Measurements from ENCODE around the gene BTBD9. TPM values are rescaled to one million over a fixed set of nuclear protein-coding genes. Genes with fewer than 3 reads are reported as not detected.

The BTBD9 gene
- total RNA-seq, 1 donor from 2014 or later: 47.9 TPM

DNA sequence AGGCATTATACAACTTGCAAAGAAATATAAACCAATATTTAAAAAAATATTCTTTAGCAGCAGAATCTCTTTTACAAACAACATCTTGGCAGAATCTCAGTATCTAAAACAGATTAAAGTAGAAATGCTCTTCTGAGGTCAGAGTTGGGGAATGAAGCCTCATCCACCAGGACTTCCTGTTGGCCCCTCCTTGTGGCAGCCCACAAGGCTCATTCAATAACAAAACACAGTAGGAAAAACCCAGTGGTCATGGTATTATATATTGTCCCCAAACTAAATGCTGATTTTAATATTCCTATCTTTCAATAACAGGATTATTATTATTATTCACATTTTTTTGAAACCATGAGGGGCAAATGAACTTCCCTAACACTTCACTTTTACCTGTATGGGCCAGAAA, 368.6 kb downstream of the BTBD9 start:
- TF ChIP-seq, protein P1, sequence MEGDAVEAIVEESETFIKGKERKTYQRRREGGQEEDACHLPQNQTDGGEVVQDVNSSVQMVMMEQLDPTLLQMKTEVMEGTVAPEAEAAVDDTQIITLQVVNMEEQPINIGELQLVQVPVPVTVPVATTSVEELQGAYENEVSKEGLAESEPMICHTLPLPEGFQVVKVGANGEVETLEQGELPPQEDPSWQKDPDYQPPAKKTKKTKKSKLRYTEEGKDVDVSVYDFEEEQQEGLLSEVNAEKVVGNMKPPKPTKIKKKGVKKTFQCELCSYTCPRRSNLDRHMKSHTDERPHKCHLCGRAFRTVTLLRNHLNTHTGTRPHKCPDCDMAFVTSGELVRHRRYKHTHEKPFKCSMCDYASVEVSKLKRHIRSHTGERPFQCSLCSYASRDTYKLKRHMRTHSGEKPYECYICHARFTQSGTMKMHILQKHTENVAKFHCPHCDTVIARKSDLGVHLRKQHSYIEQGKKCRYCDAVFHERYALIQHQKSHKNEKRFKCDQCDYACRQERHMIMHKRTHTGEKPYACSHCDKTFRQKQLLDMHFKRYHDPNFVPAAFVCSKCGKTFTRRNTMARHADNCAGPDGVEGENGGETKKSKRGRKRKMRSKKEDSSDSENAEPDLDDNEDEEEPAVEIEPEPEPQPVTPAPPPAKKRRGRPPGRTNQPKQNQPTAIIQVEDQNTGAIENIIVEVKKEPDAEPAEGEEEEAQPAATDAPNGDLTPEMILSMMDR (IDR thresholded peaks at IDR 0.05): no peak
- no peaks in the 10 kb centered on the region for H3K36me3 ChIP-seq
- no peaks in the 10 kb centered on the region for H3K27me3 ChIP-seq
- H3K9me3 ChIP-seq: no peaks in the 10 kb centered on the region
- no peak overlapping the region for H3K4me3 ChIP-seq
- ATAC-seq (no peak), DNase-seq (no peak)
- intact Hi-C loops (cut with DNase I): no loop called here
- H3K4me1 ChIP-seq: peaks cover 5% of the 10 kb centered on the region
- H3K27ac ChIP-seq: no peak overlapping the region

DNA sequence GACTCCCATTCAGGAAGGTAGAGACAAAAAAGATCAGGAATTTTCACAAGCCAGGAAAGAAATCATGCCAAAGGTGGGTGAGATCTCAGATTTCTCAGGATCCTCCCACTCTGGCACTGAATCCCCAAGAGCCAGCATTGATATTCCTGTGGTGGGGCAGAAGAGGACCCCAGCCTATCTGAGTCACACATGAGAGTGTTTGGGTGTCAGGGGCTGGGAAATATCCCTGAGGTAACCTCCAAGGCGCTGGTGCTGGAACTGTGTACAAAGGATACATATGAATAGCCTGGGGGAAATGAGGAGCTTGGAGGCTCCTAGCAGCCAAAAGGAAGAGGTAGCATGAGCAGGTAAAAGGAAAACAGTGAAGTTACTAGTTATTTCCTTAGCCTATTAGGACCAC, 369.4 kb downstream of the BTBD9 start:
- TF ChIP-seq, protein P1 (IDR thresholded peaks at IDR 0.05): no peak
- intact Hi-C loops (cut with DNase I): no loop called here
- Histone ChIP-seq H3K4me3 (no peak overlapping the region), H3K4me1 (peaks cover 5% of the 10 kb centered on the region), H3K27me3 (no peaks in the 10 kb centered on the region), H3K27ac (no peak overlapping the region), H3K9me3 (no peaks in the 10 kb centered on the region), H3K36me3 (no peaks in the 10 kb centered on the region)
- ATAC-seq: no peak
- no peak for DNase-seq

DNA sequence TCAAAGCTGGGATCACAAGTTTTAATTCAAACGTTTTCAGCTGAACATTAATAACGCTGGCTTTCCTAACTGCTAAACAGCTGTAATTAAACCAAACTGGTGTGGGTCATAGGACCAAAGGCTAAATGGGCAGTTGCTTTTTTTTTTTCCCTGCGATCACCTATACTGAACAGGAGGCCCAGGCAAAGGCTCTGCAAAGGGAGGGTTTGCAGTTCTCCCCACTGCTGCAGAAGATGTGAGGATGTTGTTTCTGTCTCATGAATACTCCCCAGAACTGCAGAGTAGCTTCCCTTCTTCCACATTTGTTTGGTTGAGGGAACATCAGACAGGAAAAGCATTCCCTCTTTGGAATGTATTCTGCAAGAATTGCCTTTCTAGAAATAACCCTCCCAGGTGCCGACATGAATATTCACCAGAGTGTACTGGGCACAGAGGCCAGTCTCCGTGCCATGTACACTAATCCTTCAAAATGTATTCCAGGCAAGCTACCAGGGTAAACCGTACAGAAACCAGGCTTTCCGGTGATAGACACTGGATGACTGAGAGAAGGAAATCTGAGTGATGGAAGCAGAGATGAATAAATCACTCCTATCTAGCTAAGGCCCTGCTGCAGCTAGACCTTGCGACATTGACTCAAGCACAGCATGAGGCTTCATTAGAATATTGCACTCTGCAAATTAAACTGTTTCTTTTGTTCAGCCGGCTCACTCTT, 370.1 kb downstream of the BTBD9 start:
- intact Hi-C loops (cut with DNase I): no loop called here
- DNase-seq: no peak
- H3K27ac ChIP-seq: no peak overlapping the region
- H3K27me3 ChIP-seq: no peaks in the 10 kb centered on the region
- H3K36me3 ChIP-seq: no peaks in the 10 kb centered on the region
- ATAC-seq: no peak
- TF ChIP-seq, protein P1 (IDR thresholded peaks at IDR 0.05): no peak
- no peak overlapping the region for H3K4me3 ChIP-seq
- no peaks in the 10 kb centered on the region for H3K9me3 ChIP-seq
- peaks cover 5% of the 10 kb centered on the region for H3K4me1 ChIP-seq

DNA sequence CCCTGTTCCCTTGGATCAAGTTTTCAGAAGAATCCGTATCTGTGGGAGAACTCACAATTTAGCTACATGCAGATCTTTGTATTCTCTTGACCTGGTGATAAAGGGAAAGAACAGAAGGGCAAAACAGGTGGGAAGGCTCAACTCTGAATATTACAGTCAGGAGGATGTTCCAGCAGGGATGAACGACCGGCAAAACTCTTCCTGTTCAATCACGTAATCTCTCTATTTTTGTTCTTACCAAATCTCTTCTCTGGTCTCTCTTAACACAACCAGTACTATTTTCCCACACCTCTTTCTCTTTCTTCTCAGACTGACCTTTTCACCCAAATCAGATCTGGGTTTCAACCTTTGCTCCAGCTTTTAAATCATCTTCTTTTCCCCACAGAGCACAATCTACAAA, 371.4 kb downstream of the BTBD9 start:
- Histone ChIP-seq H3K27me3 (no peaks in the 10 kb centered on the region), H3K4me1 (peaks cover 5% of the 10 kb centered on the region), H3K36me3 (no peaks in the 10 kb centered on the region), H3K27ac (no peak overlapping the region), H3K4me3 (no peak overlapping the region), H3K9me3 (no peaks in the 10 kb centered on the region)
- ATAC-seq: no peak
- DNase-seq: no peak
- TF ChIP-seq, protein P1 (IDR thresholded peaks at IDR 0.05): no peak
- intact Hi-C loops (cut with DNase I): no loop called here

DNA sequence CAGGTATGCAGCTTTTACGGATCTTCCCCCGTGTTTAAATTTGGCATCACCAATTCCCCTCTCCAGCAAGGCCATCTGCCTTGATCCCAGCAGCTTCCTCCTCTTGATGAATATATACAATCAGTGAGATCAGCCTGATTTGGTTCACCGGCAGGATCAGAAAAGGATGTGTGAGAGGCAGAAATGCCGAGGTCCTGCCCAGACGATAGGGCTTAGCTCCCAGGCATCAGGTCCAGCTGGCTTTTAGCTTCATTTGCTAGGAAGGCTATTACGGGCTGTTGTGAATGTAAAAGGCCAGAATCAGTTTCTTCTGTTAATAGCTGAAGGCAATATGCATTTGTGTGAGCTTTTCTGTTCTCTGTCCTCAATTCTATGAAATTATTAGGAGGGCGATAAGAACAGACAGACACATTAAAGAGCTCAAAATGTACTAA, 372.8 kb downstream of the BTBD9 start:
- TF ChIP-seq, protein P1 (IDR thresholded peaks at IDR 0.05): no peak
- Histone ChIP-seq H3K27ac (no peak overlapping the region), H3K4me3 (no peak overlapping the region), H3K36me3 (no peaks in the 10 kb centered on the region), H3K27me3 (no peaks in the 10 kb centered on the region), H3K9me3 (no peaks in the 10 kb centered on the region), H3K4me1 (peaks cover 5% of the 10 kb centered on the region)
- intact Hi-C loops (cut with DNase I): no loop called here
- ATAC-seq: no peak
- no peak for DNase-seq

DNA sequence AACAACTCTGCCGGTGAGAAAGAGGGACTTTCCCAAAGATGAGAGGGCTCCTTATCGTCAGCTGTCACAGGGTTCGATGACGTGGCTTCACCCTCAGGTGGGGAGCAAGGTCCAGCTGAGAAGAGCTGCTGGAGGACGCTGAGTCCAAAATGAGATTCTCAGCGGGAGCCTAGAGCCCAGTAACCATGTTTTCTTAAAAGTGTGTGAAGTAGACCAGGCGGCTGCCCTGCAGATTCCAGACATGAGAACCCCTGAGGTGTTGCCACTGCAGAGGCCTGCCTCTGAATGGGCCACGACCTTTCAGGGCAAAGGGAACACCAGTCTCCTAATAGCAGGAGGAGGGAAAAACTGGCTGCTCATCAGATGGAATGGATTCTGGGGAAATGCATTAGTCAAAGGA, 375.1 kb downstream of the BTBD9 start:
- ATAC-seq (no peak), DNase-seq (no peak)
- Histone ChIP-seq H3K4me1 (no peaks in the 10 kb centered on the region), H3K4me3 (no peak overlapping the region), H3K27ac (no peak overlapping the region), H3K36me3 (no peaks in the 10 kb centered on the region), H3K9me3 (no peaks in the 10 kb centered on the region), H3K27me3 (no peaks in the 10 kb centered on the region)
- intact Hi-C loops (cut with DNase I): no loop called here
- TF ChIP-seq, protein P1 (IDR thresholded peaks at IDR 0.05): no peak

All from upper lobe of right lung (tissue), 1 donor.